ENCODE results near the gene FAAP20.
A peak's percentile ranks its signal among the peaks of the same experiment; 100 is the strongest.

Gene FAAP20

GRCh38 chr1:2175055-2175414 is 19.5 kb downstream of the FAAP20 start:
- TF ChIP-seq CTCF (IDR thresholded peaks at IDR 0.05), result no peak

- peak; percentile 98 for TF ChIP-seq CTCF (IDR thresholded peaks at IDR 0.05)
These were observed 20.1 kb downstream of the FAAP20 start for GRCh38 chr1:2174348-2175054.

GRCh38 chr1:2173546-2174347 is 20.8 kb downstream of the FAAP20 start:
- TF ChIP-seq CTCF (IDR thresholded peaks at IDR 0.05), result no peak

DNA sequence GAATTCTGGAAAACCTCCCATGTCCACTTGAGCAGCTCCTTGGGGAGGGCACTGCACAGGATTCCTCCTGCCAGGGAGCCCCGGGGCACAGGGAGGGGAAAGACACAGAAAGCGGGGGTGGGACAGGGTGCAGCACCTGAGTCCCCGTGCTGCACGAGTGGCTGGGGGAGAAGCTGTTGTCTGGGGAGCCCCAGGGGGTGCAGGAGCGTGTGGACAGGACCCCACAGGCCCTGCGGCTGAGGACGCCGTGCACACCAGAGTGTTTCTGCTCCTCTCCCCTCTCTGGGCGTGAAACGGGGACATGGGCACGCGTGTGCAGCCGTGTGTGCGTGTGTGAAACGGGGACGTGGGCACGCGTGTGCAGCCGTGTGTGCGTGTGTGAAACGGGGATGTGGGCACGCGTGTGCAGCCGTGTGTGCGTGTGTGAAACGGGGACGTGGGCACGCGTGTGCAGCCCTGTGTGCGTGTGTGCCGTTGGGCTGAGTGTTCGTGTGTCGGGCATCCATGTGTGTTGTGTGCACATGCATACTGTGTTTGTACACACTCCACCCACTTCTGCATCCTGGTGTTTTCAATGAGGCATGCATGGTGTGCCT is 21.9 kb downstream of the FAAP20 start:
- TF ChIP-seq CTCF (IDR thresholded peaks at IDR 0.05), result no peak

- no peak for TF ChIP-seq CTCF (IDR thresholded peaks at IDR 0.05)
These were observed 22.6 kb downstream of the FAAP20 start for GRCh38 chr1:2172012-2172411.

DNA sequence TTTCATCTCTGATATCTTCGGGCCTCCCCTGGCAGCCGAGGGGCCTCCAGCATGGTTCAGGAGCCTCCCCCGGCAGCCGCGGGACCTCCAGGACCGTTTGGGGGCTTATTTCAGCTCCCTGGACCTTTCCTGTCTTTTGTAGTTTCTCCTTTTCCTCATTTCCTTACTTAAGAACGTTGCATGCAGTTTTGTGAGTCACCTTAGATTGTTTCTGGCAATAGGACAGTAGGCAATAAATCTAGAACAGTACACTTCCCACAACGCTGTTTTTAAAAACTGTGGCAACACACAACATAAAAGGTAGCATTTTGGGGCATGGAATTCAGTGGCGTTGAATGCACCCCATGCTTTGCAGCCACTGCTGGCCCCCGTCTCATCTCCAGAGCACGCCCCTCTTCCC is 24.4 kb downstream of the FAAP20 start:
- no peak for TF ChIP-seq CTCF (IDR thresholded peaks at IDR 0.05)

GRCh38 chr1:2169200-2169836 is 25.3 kb downstream of the FAAP20 start:
- TF ChIP-seq CTCF (IDR thresholded peaks at IDR 0.05), result no peak

Data from LNCAP (cell line).